NCI-H446 (cell line): ENCODE measurements around the gene SNX33.

Source experiments
- DNase-seq, 2 experiments: peaks; one replicate each; lab custom pipeline; 2025; lab: John Stamatoyannopoulos, UW

SNX33 gene

GRCh38 chr15:75641603-75642002 is 6.1 kb upstream of the SNX33 start:
- DNase-seq = no peak

- DNase-seq = no peak
These were observed 3.3 kb upstream of the SNX33 start for GRCh38 chr15:75644376-75644775.

GRCh38 chr15:75646112-75646943 is 1.4 kb upstream of the SNX33 start:
- DNase-seq = no peak

- DNase-seq = no peak
These were observed 758 bp upstream of the SNX33 start for GRCh38 chr15:75646944-75647364.

- no peak for DNase-seq
These were observed 666 bp downstream of the SNX33 start for GRCh38 chr15:75648156-75649000.

GRCh38 chr15:75649045-75649761 is 1.5 kb downstream of the SNX33 start:
- no peak for DNase-seq

- DNase-seq = no peak
These were observed 2.1 kb downstream of the SNX33 start for GRCh38 chr15:75649848-75650247.

GRCh38 chr15:75650908-75651809 is 3.4 kb downstream of the SNX33 start:
- DNase-seq = no peak

- DNase-seq = no peak
These were observed 4.3 kb downstream of the SNX33 start for GRCh38 chr15:75651810-75652543.

GRCh38 chr15:75653347-75653913 is 5.7 kb downstream of the SNX33 start:
- DNase-seq = no peak

- no peak for DNase-seq
These were observed 6.6 kb downstream of the SNX33 start for GRCh38 chr15:75654201-75654907.

GRCh38 chr15:75655931-75656330 is 8.2 kb downstream of the SNX33 start:
- no peak for DNase-seq

- no peak for DNase-seq
These were observed 8.6 kb downstream of the SNX33 start for GRCh38 chr15:75656331-75656730.

GRCh38 chr15:75656813-75657212 is 9.1 kb downstream of the SNX33 start:
- no peak for DNase-seq

- no peak for DNase-seq
These were observed 11.5 kb downstream of the SNX33 start for GRCh38 chr15:75659141-75659771.

- no peak for DNase-seq
These were observed 12.4 kb downstream of the SNX33 start for GRCh38 chr15:75659928-75660645.

GRCh38 chr15:75661100-75661755 is 13.5 kb downstream of the SNX33 start:
- no peak for DNase-seq

GRCh38 chr15:75661756-75662140 is 14.0 kb downstream of the SNX33 start:
- no peak for DNase-seq
